ENCODE data around the gene ARF1. TPM values are rescaled to one million over a fixed set of nuclear protein-coding genes. Genes with fewer than 3 reads are reported as not detected.

The ARF1 gene
- total RNA-seq, 1 donor from 2014 or later: 213 TPM

- CTCF ChIA-PET: interaction anchor here (0.7 kb wide), 1 partner anchor 130 kb away, joined by 3 read pairs; no protein-coding TSS in a partner anchor
- H3K36me3 Mint-ChIP-seq (ENCODE audit: low read depth): peaks cover 62% of the 10 kb centered on the region
- intact Hi-C loops (cut with micrococcal nuclease): no loop called here
Measured at GRCh38 chr1:228092342-228093049, 10.0 kb downstream of the ARF1 start.

GRCh38 chr1:228093050-228093906 is 10.8 kb downstream of the ARF1 start:
- no peak for TF ChIP-seq CTCF (IDR thresholded peaks at IDR 0.05)
- no peak overlapping the region for H3K27ac Mint-ChIP-seq
- CTCF ChIA-PET: interaction anchor here (0.7 kb wide), 1 partner anchor 130 kb away, joined by 3 read pairs; no protein-coding TSS in a partner anchor
- H3K27me3 Mint-ChIP-seq: no peaks in the 10 kb centered on the region
- H3K4me3 Mint-ChIP-seq: no peak overlapping the region
- POLR2A ChIA-PET: interaction anchor here (0.7 to 1.4 kb wide), 2 partner anchors 11 to 177 kb away, joined by 5 to 11 read pairs; partner anchors contain the start of gene ARF1
- DNase-seq: no peak
- H3K4me1 Mint-ChIP-seq: peaks cover 60% of the 10 kb centered on the region
- peaks cover 64% of the 10 kb centered on the region for H3K36me3 Mint-ChIP-seq (ENCODE audit: low read depth)
- H3K9me3 Mint-ChIP-seq: peaks cover 11% of the 10 kb centered on the region
- ATAC-seq (ENCODE audit: low read depth): no peak
- intact Hi-C loops (cut with micrococcal nuclease): no loop called here

More at GRCh38 chr1:228092342-228093049, 10.0 kb downstream of the ARF1 start:
- POLR2A ChIA-PET: interaction anchor here (1.4 kb wide), 1 partner anchor 10 kb away, joined by 11 read pairs; the partner anchor contains the start of gene ARF1
- no peak for DNase-seq
- TF ChIP-seq CTCF (IDR thresholded peaks at IDR 0.05): no peak
- H3K4me1 Mint-ChIP-seq: peaks cover 68% of the 10 kb centered on the region
- no peak overlapping the region for H3K4me3 Mint-ChIP-seq
- no peaks in the 10 kb centered on the region for H3K27me3 Mint-ChIP-seq
- peaks cover 11% of the 10 kb centered on the region for H3K9me3 Mint-ChIP-seq
- no peak overlapping the region for H3K27ac Mint-ChIP-seq
- no peak for ATAC-seq (ENCODE audit: low read depth)

GRCh38 chr1:228094432-228095016 is 12.0 kb downstream of the ARF1 start:
- no peaks in the 10 kb centered on the region for H3K27me3 Mint-ChIP-seq
- POLR2A ChIA-PET: no interaction called here
- H3K4me1 Mint-ChIP-seq: peaks cover 52% of the 10 kb centered on the region
- peaks cover 67% of the 10 kb centered on the region for H3K36me3 Mint-ChIP-seq (ENCODE audit: low read depth)
- no peak overlapping the region for H3K4me3 Mint-ChIP-seq
- no peak for DNase-seq
- no peak for ATAC-seq (ENCODE audit: low read depth)
- CTCF ChIA-PET: no interaction called here
- TF ChIP-seq CTCF (IDR thresholded peaks at IDR 0.05): no peak
- no peak overlapping the region for H3K27ac Mint-ChIP-seq
- peaks cover 11% of the 10 kb centered on the region for H3K9me3 Mint-ChIP-seq
- intact Hi-C loops (cut with micrococcal nuclease): no loop called here

- CTCF ChIA-PET: no interaction called here
- Mint-ChIP-seq H3K4me3 (no peak overlapping the region), H3K27me3 (no peaks in the 10 kb centered on the region), H3K27ac (no peak overlapping the region), H3K9me3 (peaks cover 11% of the 10 kb centered on the region), H3K4me1 (peaks cover 46% of the 10 kb centered on the region), H3K36me3 (ENCODE audit: low read depth) (peaks cover 73% of the 10 kb centered on the region)
- ATAC-seq (ENCODE audit: low read depth) (no peak), DNase-seq (no peak)
- POLR2A ChIA-PET: no interaction called here
- no peak for TF ChIP-seq CTCF (IDR thresholded peaks at IDR 0.05)
- intact Hi-C loops (cut with micrococcal nuclease): no loop called here
Measured at GRCh38 chr1:228095161-228095560, 12.7 kb downstream of the ARF1 start.

- ATAC-seq (ENCODE audit: low read depth): no peak
- Mint-ChIP-seq H3K27ac (no peak overlapping the region), H3K36me3 (ENCODE audit: low read depth) (peaks cover 78% of the 10 kb centered on the region)
Measured at GRCh38 chr1:228095938-228096337, 13.4 kb downstream of the ARF1 start.

More at GRCh38 chr1:228095938-228096337, 13.4 kb downstream of the ARF1 start:
- Mint-ChIP-seq H3K9me3 (peaks cover 11% of the 10 kb centered on the region), H3K27me3 (no peaks in the 10 kb centered on the region), H3K4me1 (peaks cover 38% of the 10 kb centered on the region), H3K4me3 (no peak overlapping the region)
- intact Hi-C loops (cut with micrococcal nuclease): no loop called here
- ChIA-PET POLR2A (no interaction called here), CTCF (no interaction called here)
- peak; percentile 12 for DNase-seq
- TF ChIP-seq CTCF (IDR thresholded peaks at IDR 0.05): no peak

All from activated B cell treated with CpG ODN at 0.5 μM for 24 hours (primary cell).